Upper lobe of right lung (tissue), 1 donor: ENCODE results near the gene KDM4C. TPM values are rescaled to one million over a fixed set of nuclear protein-coding genes. Genes with fewer than 3 reads are reported as not detected.

ENCODE experiments used
- ATAC-seq: fragments of 200-7000 bp; cut with Tn5 transposase; one replicate; pipeline ENCODE4 v1.9.1; 2020; ENCODE audit warnings: mild to moderate bottlenecking, moderate library complexity
- DNase-seq: peaks from one replicate; pipeline ENCODE4 v3.0.0-alpha.2; 2020
- H3K27ac ChIP-seq: fragments of 200-600 bp; one replicate; pipeline ENCODE4 v1.8.0; 2022
- H3K27me3 ChIP-seq: fragments of 200-600 bp; one replicate; pipeline ENCODE4 v1.8.0; 2022; ENCODE audit warnings: mild to moderate bottlenecking
- H3K36me3 ChIP-seq: fragments of 200-600 bp; one replicate; pipeline ENCODE4 v1.8.0; 2022
- H3K4me1 ChIP-seq: fragments of 200-600 bp; one replicate; pipeline ENCODE4 v1.8.0; 2022
- H3K4me3 ChIP-seq: fragments of 200-600 bp; one replicate; pipeline ENCODE4 v1.8.0; 2022; ENCODE audit warnings: mild to moderate bottlenecking
- H3K9me3 ChIP-seq: fragments of 200-600 bp; one replicate; pipeline ENCODE4 v1.8.0; 2022
- intact Hi-C: fragments of 100-400 bp; cut with DNase I; formaldehyde crosslinking; loops from one replicate; pipeline ENCODE4 v1.11.0; 2022
- total RNA-seq: library from RNA; stranded (reverse); fragmentation: NEBNext Ultra II Directional; extraction: Animal tissue kit (Norgen Biotek cat#: 25700); gene quantifications from one replicate; pipeline ENCODE4 v1.2.1, GENCODE V29; 2021
- TF ChIP-seq, protein P1 (sequence below): fragments of 200-600 bp; IDR thresholded peaks from one replicate; pipeline ENCODE4 v1.8.0; 2022; ENCODE audit warnings: antibody characterized with exemption
- donor health status: DM: no; HTN: yes; CAD: no; lungs with severe emphysema.

The KDM4C gene
- total RNA-seq, 1 donor from 2014 or later = 37.2 TPM

DNA sequence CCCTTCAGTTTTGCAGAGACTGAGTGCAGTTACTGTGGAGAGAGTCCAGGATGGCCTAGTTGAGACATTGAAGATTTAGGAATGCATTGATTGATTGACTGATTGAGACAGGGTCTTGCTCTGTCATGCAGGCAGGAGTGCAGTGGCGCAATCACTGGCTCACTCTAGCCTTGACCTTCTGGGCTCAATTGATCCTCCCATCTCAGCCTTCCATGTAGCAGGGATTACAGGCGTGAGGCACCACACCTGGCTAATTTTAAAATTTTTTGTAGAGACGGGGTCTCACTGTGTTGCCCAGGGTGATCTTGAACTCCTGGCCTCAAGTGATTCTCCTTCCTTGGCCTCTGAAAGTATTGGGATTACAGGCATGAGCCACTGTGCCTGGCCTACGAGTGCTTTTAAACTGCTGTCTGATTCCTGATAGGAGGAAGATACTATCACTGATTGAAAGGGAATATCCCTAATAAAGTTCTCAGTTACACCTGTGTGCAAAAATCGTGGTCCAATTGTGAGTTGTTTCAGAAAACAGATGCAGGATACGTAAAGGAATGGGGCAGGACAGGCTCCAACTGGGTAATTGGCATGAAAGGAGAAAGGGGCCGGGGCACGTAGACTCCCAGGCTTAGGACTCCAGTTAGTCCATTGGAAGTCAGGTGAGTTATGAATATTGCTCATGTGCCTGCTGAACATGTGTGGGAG, 87.5 kb downstream of the KDM4C start:
- ATAC-seq = no peak
- no peaks in the 10 kb centered on the region for H3K4me1 ChIP-seq
- no peaks in the 10 kb centered on the region for H3K27me3 ChIP-seq
- peaks cover 10% of the 10 kb centered on the region for H3K36me3 ChIP-seq
- no peak overlapping the region for H3K27ac ChIP-seq
- TF ChIP-seq, protein P1, sequence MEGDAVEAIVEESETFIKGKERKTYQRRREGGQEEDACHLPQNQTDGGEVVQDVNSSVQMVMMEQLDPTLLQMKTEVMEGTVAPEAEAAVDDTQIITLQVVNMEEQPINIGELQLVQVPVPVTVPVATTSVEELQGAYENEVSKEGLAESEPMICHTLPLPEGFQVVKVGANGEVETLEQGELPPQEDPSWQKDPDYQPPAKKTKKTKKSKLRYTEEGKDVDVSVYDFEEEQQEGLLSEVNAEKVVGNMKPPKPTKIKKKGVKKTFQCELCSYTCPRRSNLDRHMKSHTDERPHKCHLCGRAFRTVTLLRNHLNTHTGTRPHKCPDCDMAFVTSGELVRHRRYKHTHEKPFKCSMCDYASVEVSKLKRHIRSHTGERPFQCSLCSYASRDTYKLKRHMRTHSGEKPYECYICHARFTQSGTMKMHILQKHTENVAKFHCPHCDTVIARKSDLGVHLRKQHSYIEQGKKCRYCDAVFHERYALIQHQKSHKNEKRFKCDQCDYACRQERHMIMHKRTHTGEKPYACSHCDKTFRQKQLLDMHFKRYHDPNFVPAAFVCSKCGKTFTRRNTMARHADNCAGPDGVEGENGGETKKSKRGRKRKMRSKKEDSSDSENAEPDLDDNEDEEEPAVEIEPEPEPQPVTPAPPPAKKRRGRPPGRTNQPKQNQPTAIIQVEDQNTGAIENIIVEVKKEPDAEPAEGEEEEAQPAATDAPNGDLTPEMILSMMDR = no peak
- H3K4me3 ChIP-seq = no peak overlapping the region
- no peaks in the 10 kb centered on the region for H3K9me3 ChIP-seq
- no peak for DNase-seq
- intact Hi-C loops = no loop called here

DNA sequence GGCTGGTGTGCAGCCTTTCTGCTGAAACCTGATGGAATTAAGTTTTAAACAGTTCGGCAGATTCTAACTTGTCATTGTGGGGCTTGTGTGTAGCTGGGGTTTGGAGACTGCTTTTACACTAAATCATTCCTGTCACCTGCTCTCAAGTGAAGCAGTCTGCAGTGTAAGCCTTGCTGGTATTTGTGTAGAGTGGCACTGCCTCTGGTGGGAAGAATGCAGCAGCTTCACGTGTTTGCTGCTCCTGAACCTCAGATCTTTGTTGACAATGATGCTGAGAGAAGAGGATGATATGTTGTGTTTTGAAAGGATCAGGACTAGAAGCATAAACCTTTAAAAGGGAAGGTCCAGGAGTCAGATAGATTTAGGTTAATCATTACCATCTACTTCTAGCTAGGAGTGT, 88.1 kb downstream of the KDM4C start:
- no peak overlapping the region for H3K4me3 ChIP-seq
- no peak overlapping the region for H3K27ac ChIP-seq
- intact Hi-C loops = no loop called here
- TF ChIP-seq, protein P1 = no peak
- peak; percentile 57 for ATAC-seq
- H3K27me3 ChIP-seq = no peaks in the 10 kb centered on the region
- no peaks in the 10 kb centered on the region for H3K4me1 ChIP-seq
- no peaks in the 10 kb centered on the region for H3K9me3 ChIP-seq
- no peak for DNase-seq
- peaks cover 15% of the 10 kb centered on the region for H3K36me3 ChIP-seq

DNA sequence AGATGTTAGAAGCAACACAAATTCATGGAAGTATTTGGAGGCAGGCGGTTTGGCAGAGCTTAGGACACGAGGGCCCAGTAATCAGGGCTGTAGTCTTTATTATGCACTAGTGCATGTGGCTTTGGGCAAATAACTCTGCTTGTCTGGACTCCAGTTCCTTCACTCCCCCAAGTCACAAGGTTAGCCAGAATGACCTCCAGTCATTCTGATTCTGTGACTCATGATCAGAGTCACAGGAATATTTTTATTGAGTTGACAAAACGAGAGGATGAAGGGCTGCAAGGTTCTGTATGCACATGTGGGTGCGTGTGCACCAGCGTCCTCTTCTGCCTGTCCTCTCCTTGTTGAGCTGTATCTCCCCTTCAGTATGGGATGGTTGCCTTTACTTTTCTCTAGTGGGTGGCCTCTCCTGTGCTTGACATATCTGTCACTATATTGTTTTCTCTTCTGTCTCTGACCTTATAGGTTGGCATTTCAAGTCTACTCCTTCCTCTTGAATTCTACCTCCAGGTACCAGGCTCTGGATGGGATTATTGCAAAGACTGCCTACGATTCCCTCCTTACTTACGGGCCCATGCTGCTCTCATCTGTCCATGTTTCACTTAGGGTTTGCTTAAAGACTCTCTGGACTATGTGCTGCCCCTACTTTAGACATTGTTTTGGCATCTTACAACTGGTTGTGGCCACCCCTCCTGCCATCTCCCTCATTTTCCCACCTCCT, 94.6 kb downstream of the KDM4C start:
- H3K27ac ChIP-seq = no peak overlapping the region
- H3K4me1 ChIP-seq = no peaks in the 10 kb centered on the region
- DNase-seq (no peak), ATAC-seq (no peak)
- H3K4me3 ChIP-seq = no peak overlapping the region
- intact Hi-C loops = no loop called here
- no peaks in the 10 kb centered on the region for H3K27me3 ChIP-seq
- H3K36me3 ChIP-seq = peaks cover 30% of the 10 kb centered on the region
- TF ChIP-seq, protein P1 = no peak
- no peaks in the 10 kb centered on the region for H3K9me3 ChIP-seq

DNA sequence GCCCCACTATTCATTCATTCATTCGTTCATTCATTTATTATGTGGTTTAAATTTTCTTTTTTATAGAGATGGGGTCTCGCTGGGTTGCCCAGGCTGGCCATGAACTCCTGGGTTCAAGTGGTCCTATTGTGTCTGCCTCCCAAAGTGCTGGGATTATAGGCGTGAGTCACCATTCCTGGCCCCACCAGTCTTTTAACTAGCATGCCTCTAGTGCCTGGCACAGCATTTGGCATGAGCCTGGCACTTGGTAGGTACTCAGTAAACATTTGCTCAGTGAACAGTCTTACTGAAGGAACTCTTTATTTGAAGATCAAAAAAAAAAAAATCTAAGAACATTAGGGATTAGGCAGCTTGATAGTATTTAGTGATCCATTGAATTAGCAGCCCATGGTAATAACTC, 98.1 kb downstream of the KDM4C start:
- intact Hi-C loops = no loop called here
- TF ChIP-seq, protein P1 = no peak
- no peak overlapping the region for H3K27ac ChIP-seq
- no peak for DNase-seq
- H3K36me3 ChIP-seq = peaks cover 16% of the 10 kb centered on the region
- H3K27me3 ChIP-seq = no peaks in the 10 kb centered on the region
- H3K9me3 ChIP-seq = no peaks in the 10 kb centered on the region
- peak; percentile 82 for ATAC-seq
- no peak overlapping the region for H3K4me3 ChIP-seq
- no peaks in the 10 kb centered on the region for H3K4me1 ChIP-seq

DNA sequence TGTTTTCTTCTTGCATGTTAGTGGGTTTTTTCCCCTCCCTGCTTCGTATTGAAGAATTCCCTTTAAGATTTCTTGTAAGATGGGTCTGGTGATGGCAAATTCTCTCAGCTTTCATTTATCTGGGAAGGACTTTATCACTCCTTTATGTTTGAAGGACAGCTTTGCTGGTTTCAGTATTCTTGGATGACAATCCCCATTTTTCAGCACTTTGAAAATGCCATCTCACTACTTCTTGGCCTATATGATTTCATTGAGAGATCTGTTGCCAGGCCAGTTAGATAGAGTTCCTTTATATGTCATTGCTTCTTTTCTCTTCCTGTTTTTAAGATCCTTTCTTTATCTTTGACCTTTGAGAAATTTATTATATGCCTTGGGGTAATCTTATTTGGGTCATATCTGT, 106.3 kb downstream of the KDM4C start:
- Histone ChIP-seq H3K9me3 (peaks cover 12% of the 10 kb centered on the region), H3K4me3 (no peak overlapping the region), H3K4me1 (no peaks in the 10 kb centered on the region), H3K27me3 (no peaks in the 10 kb centered on the region), H3K27ac (no peak overlapping the region), H3K36me3 (no peaks in the 10 kb centered on the region)
- DNase-seq = no peak
- no peak for ATAC-seq
- TF ChIP-seq, protein P1 = no peak
- intact Hi-C loops = no loop called here
